ENCODE measurements around the gene PDHB. TPM values are rescaled to one million over a fixed set of nuclear protein-coding genes. Genes with fewer than 3 reads are reported as not detected.

The PDHB gene
- total and polyA plus RNA-seq, 2 donors: 72.3 to 99.4 TPM

GRCh38 chr3:58425782-58426181 lies 7.8 kb downstream of the PDHB start:
- H3K27ac ChIP-seq (ENCODE audit: low read depth): no peak overlapping the region
- peaks cover 4% of the 10 kb centered on the region for H3K36me3 ChIP-seq (ENCODE audit: insufficient read depth)
- WGBS: 63% methylated on average over 2 of the region's 2 CpGs
- no peak overlapping the region for H3K4me3 ChIP-seq (ENCODE audit: low read depth, low read length)
- DNase-seq (ENCODE audit: extremely low spot score): no peak
- H3K4me1 ChIP-seq (ENCODE audit: insufficient read depth): no peaks in the 10 kb centered on the region

- no peak overlapping the region for H3K27ac ChIP-seq (ENCODE audit: low read depth)
- DNase-seq (ENCODE audit: extremely low spot score): no peak
- 53% methylated on average over 8 of the region's 8 CpGs for WGBS
- H3K4me3 ChIP-seq (ENCODE audit: low read depth, low read length): no peak overlapping the region
- H3K4me1 ChIP-seq (ENCODE audit: insufficient read depth): no peaks in the 10 kb centered on the region
- H3K36me3 ChIP-seq (ENCODE audit: insufficient read depth): peaks cover 4% of the 10 kb centered on the region
Measured at GRCh38 chr3:58424613-58425012, 9.0 kb downstream of the PDHB start.

GRCh38 chr3:58422756-58423325 lies 10.8 kb downstream of the PDHB start:
- no peak for DNase-seq (ENCODE audit: extremely low spot score)
- Histone ChIP-seq H3K36me3 (ENCODE audit: insufficient read depth) (no peaks in the 10 kb centered on the region), H3K4me3 (ENCODE audit: low read depth, low read length) (no peak overlapping the region), H3K4me1 (ENCODE audit: insufficient read depth) (no peaks in the 10 kb centered on the region), H3K27ac (ENCODE audit: low read depth) (no peak overlapping the region)
- WGBS: 68% methylated on average over 8 of the region's 8 CpGs

DNA sequence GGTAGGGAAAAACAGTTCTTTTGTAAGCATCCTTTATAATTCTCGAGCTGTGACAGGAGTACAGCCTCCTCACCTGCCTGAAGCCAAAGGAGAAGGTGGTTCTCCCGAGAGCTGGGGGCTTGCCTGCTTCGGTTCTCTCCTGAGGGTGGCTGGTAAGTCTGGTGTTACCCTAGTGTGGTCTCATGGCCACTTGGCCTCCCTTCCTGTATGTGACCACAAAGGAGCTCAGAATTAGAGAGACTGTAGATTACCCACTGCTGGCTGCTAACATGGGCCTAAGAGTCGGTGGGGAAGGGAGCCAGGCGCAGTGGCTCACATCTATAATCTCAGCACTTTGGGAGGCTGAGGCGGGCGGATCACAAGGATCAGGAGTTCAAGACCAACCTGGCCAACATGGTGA lies 12.6 kb downstream of the PDHB start:
- H3K36me3 ChIP-seq (ENCODE audit: insufficient read depth): no peaks in the 10 kb centered on the region
- WGBS: 83% methylated on average over 7 of the region's 7 CpGs

GRCh38 chr3:58419780-58420507 lies 13.7 kb downstream of the PDHB start:
- no peaks in the 10 kb centered on the region for H3K36me3 ChIP-seq (ENCODE audit: insufficient read depth)
- no peak overlapping the region for H3K27ac ChIP-seq (ENCODE audit: low read depth)
- H3K4me1 ChIP-seq (ENCODE audit: insufficient read depth): no peaks in the 10 kb centered on the region
- no peak for DNase-seq (ENCODE audit: extremely low spot score)
- 49% methylated on average over 7 of the region's 7 CpGs for WGBS
- H3K4me3 ChIP-seq (ENCODE audit: low read depth, low read length): no peak overlapping the region

More for the DNA sequence above, 12.6 kb downstream of the PDHB start:
- Histone ChIP-seq H3K27ac (ENCODE audit: low read depth) (no peak overlapping the region), H3K4me1 (ENCODE audit: insufficient read depth) (no peaks in the 10 kb centered on the region), H3K4me3 (ENCODE audit: low read depth, low read length) (no peak overlapping the region)
- no peak for DNase-seq (ENCODE audit: extremely low spot score)

GRCh38 chr3:58418227-58418626 lies 15.4 kb downstream of the PDHB start:
- Histone ChIP-seq H3K36me3 (ENCODE audit: insufficient read depth) (no peaks in the 10 kb centered on the region), H3K27ac (ENCODE audit: low read depth) (no peak overlapping the region), H3K4me1 (ENCODE audit: insufficient read depth) (no peaks in the 10 kb centered on the region), H3K4me3 (ENCODE audit: low read depth, low read length) (no peak overlapping the region)
- WGBS: 78% methylated on average over 6 of the region's 6 CpGs
- DNase-seq (ENCODE audit: extremely low spot score): no peak

GRCh38 chr3:58417075-58417474 lies 16.6 kb downstream of the PDHB start:
- H3K27ac ChIP-seq (ENCODE audit: low read depth): no peak overlapping the region
- 80% methylated on average over 2 of the region's 2 CpGs for WGBS
- no peak for DNase-seq (ENCODE audit: extremely low spot score)

GRCh38 chr3:58416191-58416590 lies 17.4 kb downstream of the PDHB start:
- Histone ChIP-seq H3K27ac (ENCODE audit: low read depth) (no peak overlapping the region), H3K4me1 (ENCODE audit: insufficient read depth) (no peaks in the 10 kb centered on the region), H3K4me3 (ENCODE audit: low read depth, low read length) (no peak overlapping the region), H3K36me3 (ENCODE audit: insufficient read depth) (no peaks in the 10 kb centered on the region)
- no peak for DNase-seq (ENCODE audit: extremely low spot score)
- 92% methylated on average over 2 of the region's 2 CpGs for WGBS

More at GRCh38 chr3:58417075-58417474, 16.6 kb downstream of the PDHB start:
- no peaks in the 10 kb centered on the region for H3K36me3 ChIP-seq (ENCODE audit: insufficient read depth)
- H3K4me1 ChIP-seq (ENCODE audit: insufficient read depth): no peaks in the 10 kb centered on the region
- H3K4me3 ChIP-seq (ENCODE audit: low read depth, low read length): no peak overlapping the region

DNA sequence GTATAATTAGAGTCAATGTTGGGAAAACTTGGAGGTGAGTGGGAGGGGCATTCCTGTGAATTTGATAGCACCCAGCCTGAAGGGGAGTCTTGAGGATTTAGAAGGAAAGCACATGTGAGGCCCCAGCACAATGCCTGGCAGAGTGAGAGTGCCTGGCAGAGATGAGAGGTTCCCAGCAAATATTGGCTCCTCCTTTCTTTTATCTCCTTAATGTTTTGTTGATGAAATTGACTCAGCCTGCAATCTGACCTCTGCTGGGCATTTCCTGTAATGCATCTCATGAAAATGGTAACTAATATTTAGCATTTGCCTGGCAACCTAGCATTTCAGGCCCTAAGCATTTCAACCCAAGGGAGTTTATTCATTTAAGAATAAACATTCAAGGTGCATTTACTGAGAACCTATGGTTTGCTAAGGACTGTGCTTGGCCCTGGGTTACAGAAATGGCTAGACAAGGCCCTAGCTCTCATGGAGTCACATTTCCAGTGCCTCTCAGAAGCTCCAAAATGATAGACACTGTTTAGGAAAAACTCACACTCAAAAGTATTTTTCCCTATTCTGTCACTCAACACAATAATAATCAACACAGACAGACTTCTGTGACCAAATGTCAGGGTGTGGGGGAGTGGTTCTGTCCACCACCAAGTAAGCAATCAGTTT lies 19.0 kb downstream of the PDHB start:
- Histone ChIP-seq H3K4me1 (ENCODE audit: insufficient read depth) (no peaks in the 10 kb centered on the region), H3K4me3 (ENCODE audit: low read depth, low read length) (no peak overlapping the region), H3K27ac (ENCODE audit: low read depth) (no peak overlapping the region), H3K36me3 (ENCODE audit: insufficient read depth) (no peaks in the 10 kb centered on the region)
- no peak for DNase-seq (ENCODE audit: extremely low spot score)

GRCh38 chr3:58411851-58412830 lies 21.5 kb downstream of the PDHB start:
- Histone ChIP-seq H3K4me3 (ENCODE audit: low read depth, low read length) (no peak overlapping the region), H3K36me3 (ENCODE audit: insufficient read depth) (no peaks in the 10 kb centered on the region), H3K4me1 (ENCODE audit: insufficient read depth) (no peaks in the 10 kb centered on the region), H3K27ac (ENCODE audit: low read depth) (no peak overlapping the region)
- no peak for DNase-seq (ENCODE audit: extremely low spot score)
- WGBS: 80% methylated on average over 8 of the region's 8 CpGs

DNA sequence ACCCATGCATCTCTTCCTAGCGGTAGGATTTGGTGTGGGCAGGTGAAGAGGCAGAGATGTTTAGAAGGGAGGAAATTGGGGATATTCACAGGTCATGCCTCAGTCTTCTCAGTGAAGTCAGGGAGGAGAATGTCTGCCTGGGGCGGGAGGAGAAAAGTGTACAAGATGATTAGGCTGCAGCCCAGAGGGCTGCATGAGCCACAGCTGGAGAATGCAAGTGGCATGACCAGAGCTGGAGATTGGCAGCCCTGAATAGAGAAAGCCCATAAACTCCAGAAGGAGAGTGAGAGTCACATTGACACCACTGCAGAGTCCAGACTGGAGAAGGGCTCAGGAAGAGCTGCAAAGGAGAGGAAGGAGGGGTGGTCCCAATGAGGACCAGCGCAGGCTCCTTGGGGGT lies 22.6 kb downstream of the PDHB start:
- 95% methylated on average over 3 of the region's 3 CpGs for WGBS
- H3K4me1 ChIP-seq (ENCODE audit: insufficient read depth): no peaks in the 10 kb centered on the region
- H3K4me3 ChIP-seq (ENCODE audit: low read depth, low read length): no peak overlapping the region
- peaks cover 2% of the 10 kb centered on the region for H3K36me3 ChIP-seq (ENCODE audit: insufficient read depth)
- no peak overlapping the region for H3K27ac ChIP-seq (ENCODE audit: low read depth)
- no peak for DNase-seq (ENCODE audit: extremely low spot score)

DNA sequence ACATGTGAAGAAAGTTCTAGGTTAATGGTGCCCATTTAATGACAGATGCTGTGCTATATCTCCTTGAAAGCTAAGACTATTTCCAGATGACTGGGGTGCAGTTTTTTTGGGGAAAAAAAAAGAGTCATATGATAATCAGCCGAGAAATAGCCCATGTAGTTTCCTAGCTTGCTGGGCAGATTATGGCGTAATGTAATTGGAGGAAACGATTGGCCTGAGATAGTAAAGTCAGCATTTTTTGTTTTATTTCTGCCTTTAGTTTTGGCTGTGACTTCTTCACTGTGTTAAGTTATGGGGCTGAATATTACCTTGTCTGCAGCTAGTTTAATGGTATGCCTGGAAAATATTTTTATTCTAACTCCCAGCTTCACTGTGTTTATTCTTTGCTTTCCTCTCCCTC lies 24.0 kb downstream of the PDHB start:
- H3K4me3 ChIP-seq (ENCODE audit: low read depth, low read length): no peak overlapping the region
- no peak for DNase-seq (ENCODE audit: extremely low spot score)
- H3K36me3 ChIP-seq (ENCODE audit: insufficient read depth): peaks cover 2% of the 10 kb centered on the region
- WGBS: 81% methylated on average over 3 of the region's 3 CpGs
- H3K4me1 ChIP-seq (ENCODE audit: insufficient read depth): no peaks in the 10 kb centered on the region
- no peak overlapping the region for H3K27ac ChIP-seq (ENCODE audit: low read depth)

DNA sequence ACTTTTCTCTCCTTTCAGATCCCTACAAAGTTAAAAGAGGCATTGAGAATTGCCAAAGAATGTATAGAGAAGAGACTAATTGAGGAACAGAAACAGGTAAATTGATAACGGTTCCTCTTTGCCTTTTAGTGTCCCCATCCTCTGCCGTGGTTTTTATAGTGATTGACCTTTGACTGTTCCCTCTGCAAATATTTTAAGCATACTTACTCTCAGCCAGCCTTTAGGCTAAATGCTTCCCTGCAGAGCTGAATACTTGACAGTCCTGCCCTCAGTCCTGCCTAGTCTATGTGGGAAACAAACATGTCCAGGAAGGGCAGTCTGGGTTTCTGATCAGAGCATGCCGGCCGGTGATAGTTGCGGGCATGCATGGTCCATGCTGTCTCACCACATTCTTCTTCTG lies 24.7 kb downstream of the PDHB start:
- Histone ChIP-seq H3K36me3 (ENCODE audit: insufficient read depth) (peaks cover 2% of the 10 kb centered on the region), H3K27ac (ENCODE audit: low read depth) (no peak overlapping the region), H3K4me1 (ENCODE audit: insufficient read depth) (no peaks in the 10 kb centered on the region), H3K4me3 (ENCODE audit: low read depth, low read length) (no peak overlapping the region)
- no peak for DNase-seq (ENCODE audit: extremely low spot score)
- WGBS: 72% methylated on average over 5 of the region's 5 CpGs
